OCI-LY1 (cell line): ENCODE measurements around the gene LSM11.
A peak's percentile ranks its signal among the peaks of the same experiment; 100 is the strongest.

Source experiments
- H2AFZ ChIP-seq: fragments of 200-600 bp; sonication (generic), shearing (Covaris generic); 2 replicates; pipeline ENCODE4 v1.6.0; 2014; ENCODE audit warnings: antibody characterized with exemption, mild to moderate bottlenecking, low read length
- H3F3A ChIP-seq: fragments of 200-600 bp; sonication (generic), shearing (Covaris generic); 2 replicates; pipeline ENCODE4 v1.6.0; 2014; ENCODE audit warnings: mild to moderate bottlenecking, antibody characterized with exemption, low read length, moderate library complexity; ENCODE audit not compliant: insufficient read depth
- H3K27ac ChIP-seq: fragments of 200-600 bp; sonication (generic); 2 replicates; pipeline ENCODE4 v1.5.1; 2014; ENCODE audit warnings: low read length, mixed run types, mild to moderate bottlenecking, low read depth; ENCODE audit not compliant: poor library complexity, severe bottlenecking
- H3K27me3 ChIP-seq: fragments of 200-600 bp; sonication (generic); 2 replicates; pipeline ENCODE4 v1.6.0; 2014; ENCODE audit warnings: antibody characterized with exemption, mild to moderate bottlenecking, low read length, moderate library complexity; ENCODE audit not compliant: insufficient read depth
- H3K36me3 ChIP-seq: fragments of 200-600 bp; sonication (generic); 2 replicates; pipeline ENCODE4 v1.6.1; 2014; ENCODE audit warnings: mild to moderate bottlenecking, antibody characterized with exemption, low read length, moderate library complexity, mixed read lengths; ENCODE audit not compliant: insufficient read depth
- H3K4me1 ChIP-seq: fragments of 200-600 bp; sonication (generic); 2 replicates; pipeline ENCODE4 v1.5.1; 2014; ENCODE audit warnings: mild to moderate bottlenecking, low read length, moderate library complexity; ENCODE audit not compliant: insufficient read depth, severe bottlenecking
- H3K4me2 ChIP-seq: fragments of 200-600 bp; sonication (generic), shearing (Covaris generic); 2 replicates; pipeline ENCODE4 v1.6.1; 2014; ENCODE audit warnings: low read length
- H3K4me3 ChIP-seq: fragments of 200-600 bp; sonication (generic); 2 replicates; pipeline ENCODE4 v1.5.1; 2014; ENCODE audit warnings: low read length, low read depth, mild to moderate bottlenecking, mixed read lengths; ENCODE audit not compliant: poor library complexity, severe bottlenecking
- H3K79me2 ChIP-seq: fragments of 200-600 bp; shearing (Covaris generic); 2 replicates; pipeline ENCODE4 v1.6.1; 2016; ENCODE audit warnings: mixed run types, low read length, mixed read lengths; ENCODE audit not compliant: insufficient read depth
- H3K9ac ChIP-seq: fragments of 200-600 bp; sonication (generic), shearing (Covaris generic); 2 replicates; pipeline ENCODE4 v1.6.1; 2014; ENCODE audit warnings: mild to moderate bottlenecking, low read length, mixed read lengths
- H3K9me2 ChIP-seq: fragments of 200-600 bp; sonication (generic), shearing (Covaris generic); 2 replicates; pipeline ENCODE4 v1.6.1; 2014; ENCODE audit warnings: low read depth, mild to moderate bottlenecking, low read length, mixed read lengths
- H3K9me3 ChIP-seq: fragments of 200-600 bp; shearing (Covaris generic); 2 replicates; pipeline ENCODE4 v1.6.1; 2014; ENCODE audit warnings: low read length, mixed read lengths
- H4K20me1 ChIP-seq: fragments of 200-600 bp; sonication (generic), shearing (Covaris generic); 2 replicates; pipeline ENCODE4 v1.6.0; 2016; ENCODE audit warnings: mild to moderate bottlenecking, low read length; ENCODE audit not compliant: insufficient read depth
- CTCF ChIP-seq: fragments of 200-600 bp; sonication (generic), shearing (Covaris generic); IDR thresholded peaks from 2 replicates; pipeline ENCODE4 v1.5.1; 2017; ENCODE audit warnings: mild to moderate bottlenecking, antibody characterized with exemption, low read length, moderate library complexity, mixed read lengths
- EZH2 ChIP-seq: fragments of 200-600 bp; sonication (generic), shearing (Covaris generic); IDR thresholded peaks from 2 replicates; pipeline ENCODE4 v1.8.0; 2017; ENCODE audit warnings: borderline replicate concordance, mixed run types, mild to moderate bottlenecking, antibody characterized with exemption, low read length, moderate library complexity, mixed read lengths

LSM11 gene

GRCh38 chr5:157744051-157745011 is 819 bp downstream of the LSM11 start:
- H2AFZ ChIP-seq, result no peak overlapping the region
- no peaks in the 10 kb centered on the region for H3K27me3 ChIP-seq
- H4K20me1 ChIP-seq, result no peaks in the 10 kb centered on the region
- H3K36me3 ChIP-seq, result peaks cover 6% of the 10 kb centered on the region
- H3K4me1 ChIP-seq, result peaks cover 30% of the 10 kb centered on the region
- peak overlapping the region; percentile 92 for H3K9ac ChIP-seq
- H3K4me3 ChIP-seq, result peak overlapping the region; percentile 96
- no peaks in the 10 kb centered on the region for H3K79me2 ChIP-seq
- H3K9me2 ChIP-seq, result no peaks in the 10 kb centered on the region
- peak overlapping the region; percentile 94 for H3K4me2 ChIP-seq
- H3K27ac ChIP-seq, result no peak overlapping the region
- H3F3A ChIP-seq, result no peaks in the 10 kb centered on the region
- no peak for TF ChIP-seq CTCF
- TF ChIP-seq EZH2, result no peak
- H3K9me3 ChIP-seq, result no peaks in the 10 kb centered on the region

GRCh38 chr5:157745041-157745456 is 1.5 kb downstream of the LSM11 start:
- Histone ChIP-seq H3K79me2 (no peaks in the 10 kb centered on the region), H3K27me3 (no peaks in the 10 kb centered on the region), H3F3A (no peaks in the 10 kb centered on the region), H4K20me1 (no peaks in the 10 kb centered on the region), H2AFZ (no peak overlapping the region), H3K9me3 (no peaks in the 10 kb centered on the region), H3K4me1 (peaks cover 30% of the 10 kb centered on the region), H3K9ac (peak overlapping the region; percentile 92), H3K4me2 (peak overlapping the region; percentile 94), H3K9me2 (no peaks in the 10 kb centered on the region), H3K27ac (no peak overlapping the region), H3K36me3 (no peaks in the 10 kb centered on the region), H3K4me3 (peak overlapping the region; percentile 96)
- TF ChIP-seq EZH2 (no peak), CTCF (no peak)

- H3K9me3 ChIP-seq, result no peaks in the 10 kb centered on the region
- TF ChIP-seq EZH2, result no peak
- TF ChIP-seq CTCF, result no peak
- H3K79me2 ChIP-seq, result no peaks in the 10 kb centered on the region
- no peaks in the 10 kb centered on the region for H4K20me1 ChIP-seq
- H3K4me1 ChIP-seq, result peaks cover 30% of the 10 kb centered on the region
- no peak overlapping the region for H3K4me2 ChIP-seq
- no peaks in the 10 kb centered on the region for H3K9me2 ChIP-seq
- peaks cover 9% of the 10 kb centered on the region; the same call in 1 of the 2 replicates for H3K36me3 ChIP-seq
- H3K4me3 ChIP-seq, result no peak overlapping the region
- no peak overlapping the region for H3K9ac ChIP-seq
- H3K27ac ChIP-seq, result no peak overlapping the region
- H3F3A ChIP-seq, result no peaks in the 10 kb centered on the region
- H2AFZ ChIP-seq, result no peak overlapping the region
- H3K27me3 ChIP-seq, result no peaks in the 10 kb centered on the region
These were observed 3.7 kb downstream of the LSM11 start for GRCh38 chr5:157747173-157747740.
